Measurements from ENCODE around the gene PSME2. TPM values are rescaled to one million over a fixed set of nuclear protein-coding genes. Genes with fewer than 3 reads are reported as not detected.

The PSME2 gene
- total and polyA plus RNA-seq, 2 donors (not counting 3 experiments of a cell fraction or from before 2014, with no cell fraction given) = 66.5 to 126 TPM

- ChIA-PET CTCF (interaction anchor here (1.1 to 1.2 kb wide), 2 partner anchors 9 to 10 kb away, joined by 3 to 4 read pairs; no protein-coding TSS in a partner anchor), POLR2A (no interaction called here)
- Histone ChIP-seq H4K20me1 (replicated peaks; ENCODE audit: control insufficient read depth, extremely low read depth, insufficient read depth, low read length) (no peaks in the 10 kb centered on the region), H3K79me2 (ENCODE audit: control insufficient read depth, insufficient read depth, low read length) (no peaks in the 10 kb centered on the region), H3K4me2 (ENCODE audit: insufficient read depth, low read length) (no peak overlapping the region), H3K9me3 (replicated peaks; ENCODE audit: control insufficient read depth, insufficient read depth, low read length) (no peaks in the 10 kb centered on the region), H3K9ac (replicated peaks; ENCODE audit: extremely low read depth, insufficient read depth, low read length) (no peak overlapping the region), H3K36me3 (ENCODE audit: control insufficient read depth in 2 of 2, extremely low read depth in 1 of 2, insufficient read depth in 2 of 2, low read length in 2 of 2) (peaks cover 0 to 20% of the 10 kb centered on the region in 2 experiments), H3K4me3 (replicated peaks in 1 of 3; ENCODE audit: insufficient read depth in 1 of 3, low read depth in 1 of 3, low read length in 3 of 3) (no peak overlapping the region), H3K27me3 (ENCODE audit: control insufficient read depth in 2 of 2, insufficient read depth in 2 of 2, low read length in 2 of 2) (no peaks in the 10 kb centered on the region), H3K4me1 (ENCODE audit: control insufficient read depth, extremely low read depth, insufficient read depth, low read length) (peaks cover under 1% of the 10 kb centered on the region), H3K9me1 (replicated peaks; ENCODE audit: control insufficient read depth, extremely low read depth, insufficient read depth, low read length) (no peaks in the 10 kb centered on the region), H3K27ac (ENCODE audit: insufficient read depth, low read depth, low read length) (no peak overlapping the region), H2AFZ (ENCODE audit: low read depth, low read length) (no peak overlapping the region)
- intact Hi-C loops (cut with micrococcal nuclease) (no loop called here), dilution Hi-C loops (cut with MboI; ENCODE audit: extremely low pct_ligation_motif_present, low sequenced_read_pairs) (no loop called here)
- TF ChIP-seq POLR2AphosphoS5 (IDR thresholded peaks at IDR 0.05; ENCODE audit: insufficient read depth, low read depth, low read length) (no peak), CTCF (IDR thresholded peaks at IDR 0.05; ENCODE audit: extremely low read depth in 1 of 2, insufficient read depth in 1 of 2, low read depth in 1 of 2, low read length in 2 of 2) (no peak), MAX (IDR thresholded peaks at IDR 0.05; ENCODE audit: insufficient read depth, insufficient read length) (no peak), JUN (IDR thresholded peaks at IDR 0.05; ENCODE audit: borderline replicate concordance, insufficient read depth, insufficient read length, low read depth) (no peak), FOS (IDR thresholded peaks at IDR 0.05; ENCODE audit: borderline replicate concordance, insufficient read depth, low read length) (no peak), GATA2 (IDR thresholded peaks at IDR 0.05; ENCODE audit: insufficient read depth, insufficient read length, low read depth, low read length) (no peak), MYC (IDR thresholded peaks at IDR 0.05; ENCODE audit: low read depth, low read length) (no peak)
- BruUV-seq (replicated peaks) = no TSS peak
- FAIRE-seq = no peak
- no peak for DNase-seq (ENCODE audit: low read depth, low spot score)
These were observed 30.8 kb upstream of the PSME2 start for GRCh38 chr14:24177041-24177825.
